ENCODE measurements around the gene ANP32B.

DNA sequence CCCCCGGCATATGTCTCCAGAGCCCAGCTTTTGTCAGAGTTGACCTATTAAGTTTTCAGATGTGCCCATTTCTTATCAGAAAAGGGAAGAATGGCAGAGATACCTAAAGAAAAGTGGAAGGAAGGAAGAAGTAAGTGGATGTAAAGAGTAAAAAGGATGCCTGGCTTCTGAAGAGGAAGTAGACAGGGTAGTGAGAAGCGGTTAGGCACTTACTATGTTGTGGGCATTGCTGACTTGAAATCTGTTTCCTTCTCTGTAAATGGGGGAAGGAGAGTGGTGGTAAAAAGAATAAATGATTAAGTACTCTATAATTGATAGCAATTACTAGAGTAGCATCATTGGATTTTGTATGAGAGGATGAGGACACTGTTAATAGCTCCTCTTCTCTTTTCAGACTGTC lies 9.9 kb downstream of the ANP32B start:
- no peak for TF ChIP-seq SIN3A (IDR thresholded peaks at IDR 0.05; ENCODE audit: borderline replicate concordance, insufficient read depth, low read length)
- no peak for TF ChIP-seq POLR2AphosphoS5 (IDR thresholded peaks at IDR 0.05; ENCODE audit: low read depth, low read length)
- TF ChIP-seq, protein P1, sequence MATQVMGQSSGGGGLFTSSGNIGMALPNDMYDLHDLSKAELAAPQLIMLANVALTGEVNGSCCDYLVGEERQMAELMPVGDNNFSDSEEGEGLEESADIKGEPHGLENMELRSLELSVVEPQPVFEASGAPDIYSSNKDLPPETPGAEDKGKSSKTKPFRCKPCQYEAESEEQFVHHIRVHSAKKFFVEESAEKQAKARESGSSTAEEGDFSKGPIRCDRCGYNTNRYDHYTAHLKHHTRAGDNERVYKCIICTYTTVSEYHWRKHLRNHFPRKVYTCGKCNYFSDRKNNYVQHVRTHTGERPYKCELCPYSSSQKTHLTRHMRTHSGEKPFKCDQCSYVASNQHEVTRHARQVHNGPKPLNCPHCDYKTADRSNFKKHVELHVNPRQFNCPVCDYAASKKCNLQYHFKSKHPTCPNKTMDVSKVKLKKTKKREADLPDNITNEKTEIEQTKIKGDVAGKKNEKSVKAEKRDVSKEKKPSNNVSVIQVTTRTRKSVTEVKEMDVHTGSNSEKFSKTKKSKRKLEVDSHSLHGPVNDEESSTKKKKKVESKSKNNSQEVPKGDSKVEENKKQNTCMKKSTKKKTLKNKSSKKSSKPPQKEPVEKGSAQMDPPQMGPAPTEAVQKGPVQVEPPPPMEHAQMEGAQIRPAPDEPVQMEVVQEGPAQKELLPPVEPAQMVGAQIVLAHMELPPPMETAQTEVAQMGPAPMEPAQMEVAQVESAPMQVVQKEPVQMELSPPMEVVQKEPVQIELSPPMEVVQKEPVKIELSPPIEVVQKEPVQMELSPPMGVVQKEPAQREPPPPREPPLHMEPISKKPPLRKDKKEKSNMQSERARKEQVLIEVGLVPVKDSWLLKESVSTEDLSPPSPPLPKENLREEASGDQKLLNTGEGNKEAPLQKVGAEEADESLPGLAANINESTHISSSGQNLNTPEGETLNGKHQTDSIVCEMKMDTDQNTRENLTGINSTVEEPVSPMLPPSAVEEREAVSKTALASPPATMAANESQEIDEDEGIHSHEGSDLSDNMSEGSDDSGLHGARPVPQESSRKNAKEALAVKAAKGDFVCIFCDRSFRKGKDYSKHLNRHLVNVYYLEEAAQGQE (IDR thresholded peaks at IDR 0.05; ENCODE audit: insufficient read depth in 1 of 2, low read depth in 2 of 2, low read length in 2 of 2): no peak
- TF ChIP-seq TAF1 (IDR thresholded peaks at IDR 0.05; ENCODE audit: borderline replicate concordance, insufficient read depth, low read length): no peak

All from PFSK-1 (cell line).